HG03280 (cell line): ENCODE data around the gene ESYT2.

ENCODE experiments used
- ATAC-seq: cut with Tn5 transposase; IDR thresholded peaks from one replicate; pipeline ENCODE4 v1.9.1; 2021; ENCODE audit warnings: mild to moderate bottlenecking, moderate library complexity; ENCODE audit not compliant: unreplicated experiment

Gene ESYT2

GRCh38 chr7:158745057-158745715 is 84.1 kb downstream of the ESYT2 start:
- no peak for ATAC-seq

GRCh38 chr7:158744070-158744469 is 85.2 kb downstream of the ESYT2 start:
- ATAC-seq: no peak

- ATAC-seq: no peak
Measured at GRCh38 chr7:158743219-158743618, 86.1 kb downstream of the ESYT2 start.

GRCh38 chr7:158742065-158742821 is 87.1 kb downstream of the ESYT2 start:
- ATAC-seq: no peak

GRCh38 chr7:158741294-158741666 is 88.0 kb downstream of the ESYT2 start:
- no peak for ATAC-seq

- no peak for ATAC-seq
Measured at GRCh38 chr7:158740657-158741293, 88.5 kb downstream of the ESYT2 start.

GRCh38 chr7:158740013-158740656 is 89.2 kb downstream of the ESYT2 start:
- no peak for ATAC-seq

- ATAC-seq: no peak
Measured at GRCh38 chr7:158738841-158739240, 90.5 kb downstream of the ESYT2 start.

GRCh38 chr7:158737064-158737695 is 92.1 kb downstream of the ESYT2 start:
- ATAC-seq: no peak

GRCh38 chr7:158735935-158736334 is 93.4 kb downstream of the ESYT2 start:
- no peak for ATAC-seq

- no peak for ATAC-seq
Measured at GRCh38 chr7:158734861-158735260, 94.4 kb downstream of the ESYT2 start.

- ATAC-seq: no peak
Measured at GRCh38 chr7:158733775-158734494, 95.4 kb downstream of the ESYT2 start.

GRCh38 chr7:158733220-158733519 is 96.1 kb downstream of the ESYT2 start:
- ATAC-seq: no peak

GRCh38 chr7:158732494-158733219 is 96.7 kb downstream of the ESYT2 start:
- ATAC-seq: no peak

- ATAC-seq: no peak
Measured at GRCh38 chr7:158731761-158732160, 97.5 kb downstream of the ESYT2 start.

GRCh38 chr7:158730383-158731346 is 98.6 kb downstream of the ESYT2 start:
- no peak for ATAC-seq

GRCh38 chr7:158729646-158730382 is 99.5 kb downstream of the ESYT2 start:
- no peak for ATAC-seq
